Coronary artery (tissue), 2 donors: ENCODE data around the gene KCNMB2.

Experiments used
- DNase-seq: peaks from one replicate; pipeline ENCODE4 v3.0.0-alpha.2; 2017; ENCODE audit warnings: low spot score
- H3K27ac ChIP-seq, 2 donors: fragments of 200-600 bp; sonication (generic); one replicate each; pipeline ENCODE4 v1.5.1; 2016 to 2019
- H3K4me3 ChIP-seq: fragments of 200-600 bp; sonication (generic); 2 replicates; pipeline ENCODE4 v1.5.1; 2016; ENCODE audit warnings: mild to moderate bottlenecking, moderate library complexity
- CTCF ChIP-seq: fragments of 200-600 bp; sonication (generic); IDR thresholded peaks from one replicate; pipeline ENCODE4 v1.5.1; 2019; ENCODE audit warnings: antibody characterized with exemption

KCNMB2 gene

GRCh38 chr3:178593786-178594185 lies 57.5 kb downstream of the KCNMB2 start:
- no peak overlapping the region for H3K4me3 ChIP-seq
- TF ChIP-seq CTCF, result no peak
- H3K27ac ChIP-seq, result no peak overlapping the region
- no peak for DNase-seq

GRCh38 chr3:178597371-178597770 lies 61.1 kb downstream of the KCNMB2 start:
- DNase-seq, result no peak
- H3K27ac ChIP-seq, result no peak overlapping the region
- no peak for TF ChIP-seq CTCF
- H3K4me3 ChIP-seq, result no peak overlapping the region

- no peak overlapping the region for H3K4me3 ChIP-seq
- H3K27ac ChIP-seq, result no peak overlapping the region
- no peak for TF ChIP-seq CTCF
- DNase-seq, result no peak
Measured at GRCh38 chr3:178602856-178603255, 66.6 kb downstream of the KCNMB2 start.

GRCh38 chr3:178603735-178604134 lies 67.5 kb downstream of the KCNMB2 start:
- no peak overlapping the region for H3K27ac ChIP-seq
- no peak for DNase-seq
- no peak for TF ChIP-seq CTCF
- no peak overlapping the region for H3K4me3 ChIP-seq

GRCh38 chr3:178618197-178618596 lies 82.0 kb downstream of the KCNMB2 start:
- peak overlapping the region; percentile 27 for H3K4me3 ChIP-seq
- no peak for TF ChIP-seq CTCF

GRCh38 chr3:178618896-178619295 lies 82.7 kb downstream of the KCNMB2 start:
- no peak overlapping the region for H3K27ac ChIP-seq
- no peak for TF ChIP-seq CTCF
- no peak overlapping the region for H3K4me3 ChIP-seq
- DNase-seq, result no peak

More at GRCh38 chr3:178618197-178618596, 82.0 kb downstream of the KCNMB2 start:
- H3K27ac ChIP-seq, result no peak overlapping the region
- DNase-seq, result no peak

- H3K27ac ChIP-seq, result no peak overlapping the region
- no peak overlapping the region for H3K4me3 ChIP-seq
- TF ChIP-seq CTCF, result no peak
- no peak for DNase-seq
Measured at GRCh38 chr3:178623666-178624255, 87.5 kb downstream of the KCNMB2 start.
